ENCODE data around the gene PIRT.

GRCh38 chr17:10790491-10791401 is 47.1 kb downstream of the PIRT start:
- TF ChIP-seq OSR1 (CRISPR knock-in tag; IDR thresholded peaks at IDR 0.05): no peak
- TF ChIP-seq PATZ1 (CRISPR knock-in tag; IDR thresholded peaks at IDR 0.05; ENCODE audit: borderline replicate concordance): no peak
- TF ChIP-seq ZNF8 (CRISPR knock-in tag; IDR thresholded peaks at IDR 0.05): no peak
- no peak for TF ChIP-seq TSHZ2 (CRISPR knock-in tag; IDR thresholded peaks at IDR 0.05)
- TF ChIP-seq SNAI2 (CRISPR knock-in tag; IDR thresholded peaks at IDR 0.05): no peak
